NCI-H2107 (cell line): ENCODE data around the gene SLC22A5.

Experiments used
- DNase-seq: peaks from one replicate; lab custom pipeline; 2025; lab: John Stamatoyannopoulos, UW

SLC22A5 gene

DNA sequence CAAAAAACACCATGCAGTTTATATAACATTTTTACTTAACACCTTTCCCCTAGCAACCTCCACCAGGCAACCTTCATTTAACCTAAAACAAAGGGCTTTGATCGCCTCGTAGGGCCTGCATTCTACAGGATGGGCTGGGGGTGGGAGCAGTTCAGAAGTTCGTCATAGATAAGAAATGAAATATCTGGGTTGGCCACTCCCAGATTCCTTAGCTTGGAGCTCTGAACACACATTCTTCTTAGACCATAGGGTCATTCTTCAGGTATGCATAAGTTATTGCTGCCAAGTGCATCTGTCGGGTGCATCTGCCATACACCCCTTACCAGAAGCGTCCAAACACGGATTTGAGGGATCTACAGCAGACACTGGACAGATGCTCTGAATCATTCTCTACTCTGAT, 4.3 kb upstream of the SLC22A5 start:
- no peak for DNase-seq

GRCh38 chr5:132368186-132368585, 1.3 kb upstream of the SLC22A5 start:
- no peak for DNase-seq

DNA sequence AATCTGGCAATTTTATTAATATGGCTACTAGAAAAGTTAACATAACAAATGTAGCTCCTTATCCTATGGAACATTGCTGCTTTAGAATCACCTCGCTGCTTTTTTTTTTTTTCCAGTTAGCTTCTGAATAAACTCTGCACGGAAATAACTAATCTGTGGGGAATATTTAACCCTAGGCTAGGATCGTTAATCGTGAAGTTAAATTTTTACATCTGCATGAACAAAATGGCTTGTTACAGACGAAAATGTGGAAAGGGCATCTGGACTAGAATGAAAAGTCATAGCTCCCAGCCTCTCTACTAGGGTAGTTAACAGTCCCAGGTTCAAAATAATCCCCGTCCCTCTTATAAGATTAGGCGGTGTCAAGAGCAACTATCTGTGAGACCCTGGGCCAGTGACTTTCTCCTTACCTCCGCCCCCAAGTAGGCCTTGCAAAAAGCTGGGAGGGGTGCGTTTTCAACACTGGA, 470 bp upstream of the SLC22A5 start:
- DNase-seq, result no peak

DNA sequence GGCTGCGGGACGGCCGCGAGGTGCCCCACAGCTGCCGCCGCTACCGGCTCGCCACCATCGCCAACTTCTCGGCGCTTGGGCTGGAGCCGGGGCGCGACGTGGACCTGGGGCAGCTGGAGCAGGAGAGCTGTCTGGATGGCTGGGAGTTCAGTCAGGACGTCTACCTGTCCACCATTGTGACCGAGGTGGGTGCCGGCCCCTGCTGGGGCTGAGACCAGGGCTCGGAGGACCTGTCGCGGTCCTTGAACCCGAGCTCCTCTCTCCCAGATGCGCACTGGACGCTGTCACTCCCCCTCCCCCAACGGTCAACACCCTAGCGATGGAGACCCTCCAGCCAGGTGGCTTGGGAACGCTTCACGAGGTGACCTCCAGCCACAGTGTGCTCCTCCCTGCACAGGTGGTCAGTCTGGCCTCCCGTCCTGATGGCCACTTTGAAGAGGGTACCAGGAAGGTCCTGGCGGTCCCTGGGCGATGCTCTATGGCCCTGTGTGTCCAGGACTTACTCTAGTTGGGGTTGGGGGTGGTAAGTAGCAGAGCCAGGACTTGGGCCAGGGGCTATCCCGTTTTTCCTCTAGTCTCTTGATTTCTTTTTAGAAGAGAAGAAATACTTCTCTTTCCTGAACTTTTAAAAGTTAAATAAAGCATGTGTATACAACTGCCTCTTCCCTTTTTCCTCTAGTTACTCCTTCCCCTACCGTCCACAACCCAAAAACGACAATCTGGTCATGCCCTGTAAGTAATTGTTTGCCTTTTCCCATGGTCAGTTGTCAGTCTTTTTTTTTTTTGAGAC, 866 bp downstream of the SLC22A5 start:
- DNase-seq, result no peak

DNA sequence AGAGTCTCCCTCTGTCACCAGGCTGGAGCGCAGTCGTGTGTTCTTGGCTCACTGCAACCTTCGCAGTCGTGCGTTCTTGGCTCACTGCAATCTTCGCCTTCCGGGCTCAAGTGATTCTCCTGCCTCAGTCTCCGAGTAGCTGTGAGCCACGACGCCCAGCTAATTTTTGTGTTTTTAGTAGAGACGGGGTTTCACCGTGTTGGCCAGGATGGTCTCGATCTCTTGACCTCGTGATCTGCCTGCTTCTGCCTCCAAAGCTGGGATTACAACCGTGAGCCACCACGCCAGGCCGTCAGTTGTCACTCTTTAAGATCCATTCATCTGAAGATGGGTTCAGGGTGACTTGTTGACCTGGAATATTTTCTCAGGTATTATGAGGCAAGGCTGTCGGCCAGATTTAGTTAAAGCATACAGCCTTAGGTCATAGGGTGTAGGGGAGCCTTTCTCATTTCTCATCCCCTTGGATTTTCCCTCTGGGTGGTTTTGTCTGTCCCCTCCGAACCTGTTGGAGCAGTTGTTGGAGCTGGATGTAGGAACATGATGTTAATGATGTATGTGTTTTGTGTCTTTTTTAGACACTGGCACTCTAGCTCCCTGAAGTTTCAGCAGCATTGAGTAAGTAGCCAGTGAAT, 1.6 kb downstream of the SLC22A5 start:
- DNase-seq, result no peak

GRCh38 chr5:132371603-132371994, 2.1 kb downstream of the SLC22A5 start:
- DNase-seq, result no peak

- DNase-seq, result no peak
Observed at GRCh38 chr5:132372127-132372526, 2.6 kb downstream of the SLC22A5 start.

DNA sequence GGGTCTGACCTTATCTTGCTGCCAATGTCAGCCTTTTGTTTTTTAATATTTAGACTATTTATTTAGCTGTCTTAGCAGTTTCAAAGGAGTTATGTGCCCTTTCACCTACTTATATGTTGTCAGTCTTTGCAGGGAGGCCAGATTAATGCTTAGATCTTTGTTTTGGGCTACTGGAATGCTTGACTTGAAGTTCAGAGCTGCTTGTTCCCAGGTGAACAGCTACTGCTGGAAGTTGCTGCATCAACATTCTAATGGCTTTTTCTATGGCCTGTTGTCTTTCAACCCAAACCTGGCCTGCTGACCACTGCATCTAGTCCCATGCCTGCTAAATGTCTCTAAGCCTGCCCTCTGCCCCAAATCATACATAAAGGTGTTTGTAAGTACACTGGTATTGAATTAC, 3.0 kb downstream of the SLC22A5 start:
- DNase-seq, result no peak

DNA sequence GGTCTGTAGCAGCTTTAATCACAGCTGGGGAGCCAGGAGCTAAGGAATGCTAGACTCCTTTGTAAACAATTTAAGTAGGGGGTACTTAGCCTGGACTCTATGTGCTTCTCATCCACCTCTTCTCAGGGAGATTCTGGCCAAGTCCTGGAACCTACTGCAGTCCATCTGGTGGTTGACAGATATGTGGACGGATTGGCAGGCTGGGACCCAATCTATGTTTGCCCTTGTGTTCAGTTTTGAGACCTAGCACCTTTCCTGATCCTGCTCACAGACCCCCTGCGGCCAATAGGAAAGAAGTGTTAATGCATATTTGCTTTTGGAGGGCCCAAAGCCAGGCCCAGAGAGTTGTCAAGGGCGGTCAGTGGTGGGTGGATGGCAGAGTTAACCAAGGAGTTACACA, 6.4 kb downstream of the SLC22A5 start:
- DNase-seq, result no peak

DNA sequence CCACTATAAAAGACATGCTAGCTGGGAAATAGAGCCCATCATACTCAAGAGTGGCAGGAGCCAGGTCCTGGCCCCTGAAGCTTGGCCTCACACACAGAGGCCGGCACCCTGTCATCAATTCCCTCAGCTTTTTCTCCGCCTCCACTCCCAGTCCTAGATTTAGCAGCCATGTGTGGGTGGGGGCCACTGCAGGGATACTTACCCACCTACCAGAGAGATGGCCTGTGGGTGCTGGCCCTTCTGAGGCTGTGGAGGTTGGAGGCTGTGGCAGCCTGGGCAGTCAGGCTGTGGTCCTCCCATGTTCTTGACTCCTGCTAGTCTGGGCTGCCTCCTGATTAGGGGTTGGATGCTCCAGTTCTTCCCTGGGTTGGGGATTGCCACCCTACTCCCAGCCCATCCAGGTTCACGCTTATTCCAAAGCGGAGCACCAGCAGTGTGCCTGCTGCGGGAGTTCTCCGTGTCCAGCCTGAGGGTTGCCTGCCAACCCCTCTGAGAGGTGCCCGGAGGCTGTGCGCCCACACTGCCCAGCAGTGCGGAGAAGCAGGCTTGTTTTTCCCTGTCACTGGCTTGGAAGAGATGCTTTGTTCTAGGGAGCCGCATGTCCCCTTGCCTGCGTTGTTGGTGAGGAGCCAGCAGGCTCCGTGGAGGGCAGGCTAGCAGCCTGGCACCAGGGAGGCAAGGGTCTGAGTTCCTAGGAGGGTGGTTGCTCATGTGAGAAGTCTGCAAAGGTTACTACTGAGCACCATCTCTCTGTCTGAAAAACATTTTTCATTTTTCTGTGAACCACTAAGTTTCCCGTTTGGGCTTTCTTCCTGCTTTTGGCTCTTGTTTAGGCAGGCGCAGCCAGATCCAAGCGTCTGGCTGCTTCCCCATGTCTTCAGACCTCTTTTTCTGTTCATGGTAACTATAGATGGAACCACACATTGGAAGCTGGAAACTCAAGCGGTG, 7.5 kb downstream of the SLC22A5 start:
- DNase-seq, result no peak

DNA sequence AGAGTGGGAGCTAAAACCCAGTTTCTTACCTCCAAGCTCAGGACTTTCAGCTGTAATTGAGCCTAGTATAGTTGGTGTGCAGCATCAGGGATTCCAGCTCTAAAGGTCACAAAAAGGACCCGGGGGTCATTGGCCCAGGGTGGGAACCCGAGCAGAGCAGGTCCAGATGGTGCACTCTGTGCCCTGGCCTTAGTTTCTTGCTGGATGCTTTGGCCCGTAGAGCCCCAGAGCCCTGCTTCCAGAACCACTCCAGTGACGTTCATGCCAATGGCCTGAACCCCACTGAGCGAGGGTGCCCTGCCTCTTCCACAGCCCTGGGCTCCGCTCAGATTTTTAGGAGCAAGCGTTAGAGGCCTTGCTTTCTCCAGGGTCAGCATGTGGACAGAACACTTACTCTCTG, 8.2 kb downstream of the SLC22A5 start:
- DNase-seq, result no peak

DNA sequence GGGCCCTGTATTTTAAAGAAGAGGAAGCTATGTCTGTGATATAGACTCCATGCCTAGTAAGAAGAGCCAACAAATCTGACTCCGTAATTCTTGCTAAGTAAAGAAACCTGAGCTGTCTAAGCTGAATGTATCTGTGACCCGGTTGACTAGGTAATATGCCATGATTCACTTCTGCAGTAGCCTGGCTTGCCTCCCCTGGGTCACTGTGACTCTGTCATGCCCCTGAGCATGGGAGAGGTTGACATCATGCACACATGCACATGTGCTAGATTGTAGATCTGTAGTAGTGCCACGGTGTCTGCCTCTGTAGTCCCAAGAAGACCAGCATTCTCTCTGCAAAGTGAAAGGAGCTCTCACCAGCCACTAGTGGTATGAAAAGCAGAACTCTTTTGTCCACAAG, 9.1 kb downstream of the SLC22A5 start:
- DNase-seq, result no peak

DNA sequence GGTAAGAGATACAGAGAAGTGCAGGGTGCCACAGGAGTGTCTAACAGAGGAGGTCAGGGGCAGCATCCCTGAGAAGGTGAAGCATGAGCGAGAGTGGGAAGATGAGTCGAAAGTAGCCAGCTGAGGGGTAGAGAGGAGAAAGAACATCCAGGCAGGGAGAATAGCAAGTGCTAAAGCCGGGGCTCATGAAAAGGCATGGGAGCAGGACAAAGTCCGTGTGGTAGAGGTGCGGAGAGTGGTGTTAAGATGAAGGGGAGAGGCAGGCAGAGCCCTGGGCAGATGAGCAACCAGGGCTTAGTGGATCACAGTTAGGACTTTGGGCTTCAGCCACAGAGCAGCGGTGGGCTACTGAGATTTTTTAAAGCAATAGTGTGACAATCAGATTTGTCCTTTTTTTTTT, 10.5 kb downstream of the SLC22A5 start:
- no peak for DNase-seq

DNA sequence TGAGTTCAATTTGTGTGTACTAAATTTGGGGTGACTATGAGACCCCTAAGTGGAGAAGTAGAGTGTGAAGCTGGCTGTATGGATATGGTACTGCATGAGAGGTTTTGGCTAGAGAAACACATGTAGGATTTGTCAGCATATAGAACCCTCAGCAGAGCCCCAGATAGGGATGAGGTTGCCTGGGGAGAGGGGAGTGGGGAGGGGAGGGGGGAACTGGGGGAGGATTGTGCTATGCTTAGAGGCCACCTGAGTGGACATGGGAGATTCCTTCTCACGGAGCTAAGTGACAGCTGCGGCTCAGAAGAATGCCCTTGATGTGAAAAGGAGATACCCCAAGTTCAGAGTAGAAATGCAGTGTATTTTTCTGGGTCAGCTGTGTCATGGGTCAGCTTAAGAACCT, 11.2 kb downstream of the SLC22A5 start:
- DNase-seq, result no peak

GRCh38 chr5:132381614-132382013, 12.1 kb downstream of the SLC22A5 start:
- no peak for DNase-seq

- DNase-seq, result no peak
Observed at GRCh38 chr5:132383261-132383660, 13.8 kb downstream of the SLC22A5 start.

DNA sequence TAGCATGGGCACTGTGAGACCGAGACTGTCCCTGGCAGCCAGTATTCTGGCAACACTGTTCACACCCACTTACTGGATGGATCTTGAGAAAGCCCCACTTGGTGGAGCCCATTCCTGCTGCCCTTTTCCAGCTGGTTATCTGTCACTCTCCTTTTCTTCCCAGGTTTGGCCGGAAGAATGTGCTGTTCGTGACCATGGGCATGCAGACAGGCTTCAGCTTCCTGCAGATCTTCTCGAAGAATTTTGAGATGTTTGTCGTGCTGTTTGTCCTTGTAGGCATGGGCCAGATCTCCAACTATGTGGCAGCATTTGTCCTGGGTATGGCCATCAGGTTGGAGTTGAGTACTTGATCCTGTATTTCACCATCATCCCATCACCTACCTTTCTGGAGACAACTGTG, 14.5 kb downstream of the SLC22A5 start:
- no peak for DNase-seq

- DNase-seq, result no peak
Observed at GRCh38 chr5:132384506-132385050, 15.1 kb downstream of the SLC22A5 start.

DNA sequence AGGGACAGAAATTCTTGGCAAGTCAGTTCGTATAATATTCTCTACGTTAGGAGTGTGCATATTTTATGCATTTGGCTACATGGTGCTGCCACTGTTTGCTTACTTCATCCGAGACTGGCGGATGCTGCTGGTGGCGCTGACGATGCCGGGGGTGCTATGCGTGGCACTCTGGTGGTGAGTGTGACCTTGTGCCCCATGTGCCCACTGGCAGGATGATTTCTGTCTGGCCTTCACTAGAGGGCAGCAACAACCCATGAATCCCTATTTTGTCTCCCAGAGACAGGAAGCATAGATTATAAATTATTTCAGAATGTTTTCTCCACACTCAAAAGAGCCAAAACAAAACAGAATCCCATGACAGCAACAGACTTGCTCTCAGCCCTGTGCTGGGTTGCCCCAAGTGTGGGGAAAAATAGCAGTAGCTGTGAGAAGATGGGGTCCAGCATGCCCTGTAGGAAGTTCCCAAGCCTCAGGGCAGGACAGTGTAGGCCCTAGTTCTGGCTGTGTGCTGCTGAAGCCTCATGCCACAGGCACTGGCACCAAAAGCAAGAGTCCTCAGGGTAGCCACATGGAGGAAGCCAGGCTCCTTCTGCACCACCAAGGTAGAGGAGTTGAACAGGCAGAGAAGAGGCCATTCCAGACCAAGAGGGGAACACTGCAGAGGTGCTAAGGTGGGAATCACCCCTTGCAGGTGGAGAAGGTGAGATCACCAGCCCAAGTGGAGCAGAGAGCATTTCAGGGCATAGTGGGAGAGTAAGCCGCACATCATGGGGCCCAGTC, 16.0 kb downstream of the SLC22A5 start:
- DNase-seq, result peak; percentile 16

DNA sequence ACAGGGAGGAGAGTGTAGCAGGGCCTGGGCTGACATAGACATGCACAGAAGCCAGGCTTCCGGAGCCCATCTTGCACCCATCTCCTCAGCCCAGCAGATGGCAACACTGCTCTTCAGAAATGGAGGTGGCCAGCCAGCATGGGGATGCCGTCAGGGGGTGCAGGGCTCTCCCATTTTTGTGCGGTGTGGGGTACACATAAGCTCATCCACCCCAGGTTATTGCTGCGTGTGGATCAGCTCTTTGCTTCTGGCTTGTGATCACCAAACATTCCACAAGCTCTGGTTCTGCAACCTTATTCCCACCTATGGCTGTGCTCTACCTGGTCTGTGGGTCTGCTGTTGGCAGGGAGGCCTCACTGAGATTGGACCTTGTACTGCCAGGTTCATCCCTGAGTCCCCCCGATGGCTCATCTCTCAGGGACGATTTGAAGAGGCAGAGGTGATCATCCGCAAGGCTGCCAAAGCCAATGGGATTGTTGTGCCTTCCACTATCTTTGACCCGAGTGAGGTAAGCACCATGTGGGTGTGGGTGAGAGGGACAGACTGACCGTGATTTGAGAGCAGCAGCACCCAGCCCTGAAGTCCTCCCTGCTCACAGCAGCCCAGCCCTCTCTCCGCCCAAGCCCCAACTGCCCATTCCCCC, 17.3 kb downstream of the SLC22A5 start:
- peak; percentile 19 for DNase-seq

GRCh38 chr5:132387640-132388117, 18.2 kb downstream of the SLC22A5 start:
- DNase-seq, result no peak
